Endothelial cell of umbilical vein (primary cell): Measurements from ENCODE around the gene CARD10. TPM values are rescaled to one million over a fixed set of nuclear protein-coding genes. Genes with fewer than 3 reads are reported as not detected.

Experiments
- BruUV-seq: library from RNA; stranded (reverse); fragments of 400-500 nt; replicated peaks from 2 replicates; lab custom pipeline; 2021; lab: Mats Ljungman, UMichigan
- CTCF ChIA-PET: fragments of 300-600, 350-600 bp; sonication (Branson Sonifier 250); formaldehyde crosslinking; loops from one replicate; lab custom pipeline; 2021; ENCODE audit warnings: antibody characterized with exemption, inconsistent platforms; lab: Charles Lee
- POLR2A ChIA-PET: fragments of 300-600, 350-600 bp; sonication (Branson Sonifier 250); formaldehyde crosslinking; loops from one replicate; lab custom pipeline; 2021; ENCODE audit warnings: antibody characterized with exemption, inconsistent platforms; lab: Charles Lee
- DNase-seq: peaks from one replicate; pipeline ENCODE4 v3.0.0-alpha.2; 2011; ENCODE audit warnings: low read depth, low spot score
- FAIRE-seq: peaks from 2 replicates; lab custom pipeline; 2011; peaks lifted over from hg19 to GRCh38; lab: Jason Lieb, UNC
- H2AFZ ChIP-seq: 2 replicates; pipeline ENCODE4 v1.6.0; 2012; ENCODE audit warnings: low read depth, low read length, control low read depth, inconsistent platforms
- H3K27ac ChIP-seq: 2 replicates; pipeline ENCODE4 v1.5.1; 2011; ENCODE audit warnings: low read depth, mild to moderate bottlenecking, control low read depth, low read length, moderate library complexity; ENCODE audit not compliant: insufficient read depth
- H3K27me3 ChIP-seq, 2 experiments: 2 replicates each; pipeline versions ENCODE4 v1.6.0 to v1.6.1; 2011; ENCODE audit warnings: low read length in 2 of 2, mixed read lengths in 1 of 2; ENCODE audit not compliant: control insufficient read depth in 2 of 2, insufficient read depth in 2 of 2
- H3K36me3 ChIP-seq, 2 experiments: 2 replicates in 1 of 2; 3 replicates in 1 of 2; pipeline ENCODE4 v1.5.1; 2011; ENCODE audit warnings: low read length in 2 of 2, mild to moderate bottlenecking in 1 of 2, moderate library complexity in 1 of 2; ENCODE audit not compliant: control insufficient read depth in 2 of 2, insufficient read depth in 2 of 2; ENCODE audit errors: extremely low read depth in 1 of 2
- H3K4me1 ChIP-seq: 3 replicates; pipeline ENCODE4 v1.5.1; 2011; ENCODE audit warnings: mild to moderate bottlenecking, low read length; ENCODE audit not compliant: control insufficient read depth, insufficient read depth; ENCODE audit errors: extremely low read depth
- H3K4me2 ChIP-seq: 2 replicates; pipeline ENCODE4 v1.6.1; 2011; ENCODE audit warnings: low read length, control low read depth, mixed read lengths; ENCODE audit not compliant: insufficient read depth
- H3K4me3 ChIP-seq, 3 experiments: fragments of 200-600 bp in 1 of 3; sonication (generic), shearing (Covaris generic) in 1 of 3; replicated peaks in 1 of 3; 2 replicates each; pipeline ENCODE4 v1.5.1; 2011 to 2016; ENCODE audit warnings: control low read depth in 3 of 3, low read length in 3 of 3, mild to moderate bottlenecking in 2 of 3, inconsistent platforms in 1 of 3, low read depth in 1 of 3, moderate library complexity in 1 of 3; ENCODE audit not compliant: insufficient read depth in 1 of 3
- H3K79me2 ChIP-seq: 2 replicates; pipeline ENCODE4 v1.6.0; 2012; ENCODE audit warnings: low read length, inconsistent platforms; ENCODE audit not compliant: control insufficient read depth, insufficient read depth
- H3K9ac ChIP-seq: replicated peaks from 2 replicates; pipeline ENCODE3; 2011; ENCODE audit warnings: low read length, control low read depth; ENCODE audit not compliant: insufficient read depth; ENCODE audit errors: extremely low read depth
- H3K9me1 ChIP-seq: replicated peaks from 3 replicates; pipeline ENCODE4 v1.6.0; 2011; ENCODE audit warnings: mild to moderate bottlenecking, low read length; ENCODE audit not compliant: control insufficient read depth, insufficient read depth; ENCODE audit errors: extremely low read depth
- H3K9me3 ChIP-seq: replicated peaks from 2 replicates; pipeline ENCODE4 v1.5.1; 2012; ENCODE audit warnings: low read length, inconsistent platforms; ENCODE audit not compliant: control insufficient read depth, insufficient read depth
- H4K20me1 ChIP-seq: replicated peaks from 2 replicates; pipeline ENCODE3; 2011; ENCODE audit warnings: mild to moderate bottlenecking, low read length; ENCODE audit not compliant: control insufficient read depth, insufficient read depth; ENCODE audit errors: extremely low read depth
- EZH2 ChIP-seq: IDR thresholded peaks from 2 replicates; pipeline ENCODE4 v1.6.1; 2012; ENCODE audit warnings: borderline replicate concordance, low read depth, mild to moderate bottlenecking, moderate library complexity, low read length, inconsistent platforms; ENCODE audit not compliant: severe bottlenecking
- FOS ChIP-seq: IDR thresholded peaks from 2 replicates; pipeline ENCODE4 v1.6.1; 2011; ENCODE audit warnings: mild to moderate bottlenecking, low read length, moderate library complexity, borderline replicate concordance; ENCODE audit not compliant: insufficient read depth
- GATA2 ChIP-seq: IDR thresholded peaks from 2 replicates; pipeline ENCODE4 v1.7.0; 2011; ENCODE audit warnings: low read depth, mild to moderate bottlenecking, moderate library complexity, mixed read lengths, low read length; ENCODE audit not compliant: insufficient read length, insufficient read depth
- JUN ChIP-seq: IDR thresholded peaks from 2 replicates; pipeline ENCODE4 v1.6.1; 2011; ENCODE audit warnings: borderline replicate concordance, low read depth; ENCODE audit not compliant: insufficient read length, insufficient read depth
- MYC ChIP-seq: IDR thresholded peaks from one replicate; pipeline ENCODE4 v1.6.1; 2011; ENCODE audit warnings: mild to moderate bottlenecking, low read depth, low read length
- POLR2A ChIP-seq: IDR thresholded peaks from 2 replicates; pipeline ENCODE4 v1.6.1; 2012; ENCODE audit warnings: low read depth, mild to moderate bottlenecking, control low read depth, low read length
- POLR2AphosphoS5 ChIP-seq: IDR thresholded peaks from 2 replicates; pipeline ENCODE4 v1.6.1; 2012; ENCODE audit warnings: low read depth, mild to moderate bottlenecking, control low read depth, low read length, moderate library complexity; ENCODE audit not compliant: insufficient read depth
- dilution Hi-C: fragments of 300-500 bp; cut with MboI; formaldehyde crosslinking; loops from one replicate; pipeline ENCODE4 v1.15.0; 2019; ENCODE audit warnings: low sequenced_read_pairs; ENCODE audit not compliant: extremely low pct_ligation_motif_present
- intact Hi-C: fragments of 100-400 bp; cut with micrococcal nuclease; formaldehyde crosslinking; loops from one replicate; pipeline ENCODE4 v1.10.0; 2022
- polyA plus RNA-seq, 4 experiments: library from polyadenylated mRNA; depleted of rRNA in 3 of 4; stranded (reverse) in 3 of 4; unstranded in 1 of 4; fragments of >200 nt; gene quantifications; 2 replicates each; pipeline versions ENCODE4 v1.2.1 to v1.2.3, GENCODE V29; 2011 to 2012; ENCODE audit warnings: missing spikeins in 1 of 4
- total RNA-seq: library from RNA; stranded (reverse); gene quantifications from 2 replicates; pipeline ENCODE4 v1.2.3, GENCODE V29; 2021
- TF ChIP-seq, protein P1 (sequence below), 2 donors: IDR thresholded peaks; 1 replicate in 1 of 2; 2 replicates in 1 of 2; pipeline ENCODE4 v1.5.1; 2011; ENCODE audit warnings: low read length in 2 of 2, mild to moderate bottlenecking in 2 of 2, moderate library complexity in 2 of 2, control low read depth in 1 of 2, inconsistent platforms in 1 of 2, low read depth in 1 of 2; ENCODE audit not compliant: insufficient read depth in 1 of 2; ENCODE audit errors: extremely low read depth in 1 of 2
- TF ChIP-seq, protein P2 (sequence below): IDR thresholded peaks from 2 replicates; pipeline ENCODE4 v1.6.1; 2011; ENCODE audit not compliant: insufficient read depth, insufficient read length

The CARD10 gene
- total and polyA plus RNA-seq, 2 donors (not counting 3 experiments of a cell fraction or from before 2014, with no cell fraction given), result 36.1 to 39.5 TPM

DNA sequence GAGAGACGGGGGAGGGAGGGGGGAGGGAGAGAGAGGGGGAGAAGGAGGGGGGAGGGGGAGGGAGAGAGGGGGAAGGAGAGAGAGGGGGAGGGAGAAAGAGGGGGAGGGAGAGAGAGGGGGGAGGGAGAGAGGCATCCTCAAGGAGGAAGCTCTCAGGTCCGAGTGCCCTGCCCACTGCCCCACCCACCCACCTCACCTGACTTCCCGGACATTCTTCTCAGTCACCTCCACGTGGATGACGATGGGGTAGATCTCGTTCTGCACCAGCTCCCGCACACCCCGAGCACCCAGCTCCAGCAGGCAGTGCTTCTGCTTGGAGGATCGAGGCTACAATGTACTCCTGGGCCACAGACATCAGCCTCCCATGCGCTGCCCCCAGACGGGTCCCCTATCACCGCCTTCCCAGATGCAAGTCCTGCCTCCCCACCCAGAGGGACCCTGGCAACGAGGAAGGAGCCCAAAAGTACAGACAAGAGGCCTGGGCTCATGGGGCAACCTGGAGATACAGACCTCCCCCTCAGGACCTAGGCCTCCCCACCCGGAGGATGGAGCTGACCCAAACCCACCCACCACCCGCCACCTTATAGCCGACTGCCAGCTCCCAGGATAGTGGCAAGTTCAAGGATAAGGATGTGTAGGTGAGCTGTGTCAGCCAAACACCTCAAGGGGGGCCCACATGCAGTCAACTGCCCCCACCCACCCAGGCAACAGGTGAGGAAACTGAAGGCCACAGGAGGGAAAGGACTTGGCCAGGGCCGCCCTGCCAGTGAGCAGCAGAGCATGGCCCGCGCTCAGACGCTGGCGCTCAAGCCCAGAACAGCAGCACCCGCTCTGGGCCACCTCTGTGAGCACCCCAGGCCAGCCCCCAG is 27.4 kb downstream of the CARD10 start:
- Histone ChIP-seq H2AFZ (no peak overlapping the region), H3K9me1 (no peaks in the 10 kb centered on the region), H3K27ac (no peak overlapping the region), H3K4me3 (no peak overlapping the region), H3K9ac (no peak overlapping the region), H3K27me3 (no peaks in the 10 kb centered on the region), H3K4me1 (peaks cover 7% of the 10 kb centered on the region), H3K4me2 (no peak overlapping the region), H3K36me3 (peaks cover 0 to 38% of the 10 kb centered on the region in 2 experiments), H3K79me2 (no peaks in the 10 kb centered on the region), H4K20me1 (no peaks in the 10 kb centered on the region), H3K9me3 (no peaks in the 10 kb centered on the region)
- no peak for FAIRE-seq
- intact Hi-C loops, result no loop called here
- dilution Hi-C loops, result no loop called here
- no peak for DNase-seq
- CTCF ChIA-PET, result interaction anchor here (1.4 kb wide), 2 partner anchors 9 to 19 kb away, joined by 3 to 4 read pairs; no protein-coding TSS in a partner anchor
- TF ChIP-seq JUN, result no peak
- TF ChIP-seq GATA2, result no peak
- TF ChIP-seq, protein P1, sequence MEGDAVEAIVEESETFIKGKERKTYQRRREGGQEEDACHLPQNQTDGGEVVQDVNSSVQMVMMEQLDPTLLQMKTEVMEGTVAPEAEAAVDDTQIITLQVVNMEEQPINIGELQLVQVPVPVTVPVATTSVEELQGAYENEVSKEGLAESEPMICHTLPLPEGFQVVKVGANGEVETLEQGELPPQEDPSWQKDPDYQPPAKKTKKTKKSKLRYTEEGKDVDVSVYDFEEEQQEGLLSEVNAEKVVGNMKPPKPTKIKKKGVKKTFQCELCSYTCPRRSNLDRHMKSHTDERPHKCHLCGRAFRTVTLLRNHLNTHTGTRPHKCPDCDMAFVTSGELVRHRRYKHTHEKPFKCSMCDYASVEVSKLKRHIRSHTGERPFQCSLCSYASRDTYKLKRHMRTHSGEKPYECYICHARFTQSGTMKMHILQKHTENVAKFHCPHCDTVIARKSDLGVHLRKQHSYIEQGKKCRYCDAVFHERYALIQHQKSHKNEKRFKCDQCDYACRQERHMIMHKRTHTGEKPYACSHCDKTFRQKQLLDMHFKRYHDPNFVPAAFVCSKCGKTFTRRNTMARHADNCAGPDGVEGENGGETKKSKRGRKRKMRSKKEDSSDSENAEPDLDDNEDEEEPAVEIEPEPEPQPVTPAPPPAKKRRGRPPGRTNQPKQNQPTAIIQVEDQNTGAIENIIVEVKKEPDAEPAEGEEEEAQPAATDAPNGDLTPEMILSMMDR (IDR thresholded peaks at IDR 0.05; ENCODE audit: extremely low read depth in 1 of 2, insufficient read depth in 1 of 2, low read depth in 1 of 2, low read length in 2 of 2), result no peak
- no peak for TF ChIP-seq MYC
- TF ChIP-seq POLR2A, result no peak
- TF ChIP-seq POLR2AphosphoS5, result no peak
- TF ChIP-seq, protein P2, sequence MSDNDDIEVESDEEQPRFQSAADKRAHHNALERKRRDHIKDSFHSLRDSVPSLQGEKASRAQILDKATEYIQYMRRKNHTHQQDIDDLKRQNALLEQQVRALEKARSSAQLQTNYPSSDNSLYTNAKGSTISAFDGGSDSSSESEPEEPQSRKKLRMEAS, result no peak
- TF ChIP-seq FOS, result no peak
- TF ChIP-seq EZH2, result no peak
- no TSS peak for BruUV-seq
- POLR2A ChIA-PET, result no interaction called here
